Stomach (tissue), 4 donors: Measurements from ENCODE around the gene MYL12B.

Source experiments
- EP300 ChIP-seq: sonication (generic); formaldehyde crosslinking; IDR thresholded peaks from one replicate; pipeline ENCODE4 v1.6.1; 2017; ENCODE audit warnings: antibody characterized with exemption
- POLR2A ChIP-seq, 4 donors: fragments of 450-650 bp; IDR thresholded peaks; one replicate each; pipeline ENCODE4 v1.6.1; 2016; ENCODE audit warnings: antibody characterized with exemption in 4 of 4, control low read depth in 2 of 4, mild to moderate bottlenecking in 1 of 4, moderate library complexity in 1 of 4
- POLR2AphosphoS5 ChIP-seq, 3 donors: sonication (generic); formaldehyde crosslinking; IDR thresholded peaks; one replicate each; pipeline ENCODE4 v1.6.1; 2016; ENCODE audit warnings: antibody characterized with exemption in 3 of 3
- TF ChIP-seq, protein P1 (sequence below), 7 experiments: fragments of 450-650 bp in 4 of 7; fragments of 200-600 bp in 3 of 7; sonication (generic) in 3 of 7; IDR thresholded peaks; one replicate each; pipeline ENCODE4 v1.5.1; 2016 to 2019; ENCODE audit warnings: antibody characterized with exemption in 7 of 7, control low read depth in 2 of 7, mild to moderate bottlenecking in 1 of 7

DNA sequence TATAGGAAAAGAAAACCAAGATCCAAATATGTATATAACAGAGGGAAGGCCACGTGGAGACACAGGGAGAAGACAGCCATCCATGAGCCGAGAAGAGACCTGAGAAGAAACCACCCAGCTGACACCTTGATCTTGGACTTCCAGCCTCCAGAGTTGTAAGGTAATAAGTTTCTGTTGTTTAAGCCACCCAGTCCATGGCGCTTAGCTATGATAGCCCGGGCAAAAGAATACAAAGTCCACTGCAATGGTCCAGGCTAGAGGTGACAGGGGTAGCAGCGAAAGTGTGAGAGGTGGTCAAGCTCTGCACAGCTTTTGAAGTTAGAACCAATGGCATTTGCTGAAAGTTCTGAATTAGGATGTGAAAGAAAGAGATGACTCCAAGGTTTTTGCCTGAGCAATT lies 44.9 kb upstream of the MYL12B start:
- TF ChIP-seq POLR2AphosphoS5 (IDR thresholded peaks at IDR 0.05): no peak
- TF ChIP-seq, protein P1, sequence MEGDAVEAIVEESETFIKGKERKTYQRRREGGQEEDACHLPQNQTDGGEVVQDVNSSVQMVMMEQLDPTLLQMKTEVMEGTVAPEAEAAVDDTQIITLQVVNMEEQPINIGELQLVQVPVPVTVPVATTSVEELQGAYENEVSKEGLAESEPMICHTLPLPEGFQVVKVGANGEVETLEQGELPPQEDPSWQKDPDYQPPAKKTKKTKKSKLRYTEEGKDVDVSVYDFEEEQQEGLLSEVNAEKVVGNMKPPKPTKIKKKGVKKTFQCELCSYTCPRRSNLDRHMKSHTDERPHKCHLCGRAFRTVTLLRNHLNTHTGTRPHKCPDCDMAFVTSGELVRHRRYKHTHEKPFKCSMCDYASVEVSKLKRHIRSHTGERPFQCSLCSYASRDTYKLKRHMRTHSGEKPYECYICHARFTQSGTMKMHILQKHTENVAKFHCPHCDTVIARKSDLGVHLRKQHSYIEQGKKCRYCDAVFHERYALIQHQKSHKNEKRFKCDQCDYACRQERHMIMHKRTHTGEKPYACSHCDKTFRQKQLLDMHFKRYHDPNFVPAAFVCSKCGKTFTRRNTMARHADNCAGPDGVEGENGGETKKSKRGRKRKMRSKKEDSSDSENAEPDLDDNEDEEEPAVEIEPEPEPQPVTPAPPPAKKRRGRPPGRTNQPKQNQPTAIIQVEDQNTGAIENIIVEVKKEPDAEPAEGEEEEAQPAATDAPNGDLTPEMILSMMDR (IDR thresholded peaks at IDR 0.05): no peak
- TF ChIP-seq EP300: no peak
- no peak for TF ChIP-seq POLR2A (IDR thresholded peaks at IDR 0.05)
